ENCODE results near the gene MYL10. TPM values are rescaled to one million over a fixed set of nuclear protein-coding genes. Genes with fewer than 3 reads are reported as not detected.

Gene MYL10
- total RNA-seq, 1 experiment from 2014 or later, result not detected

- intact Hi-C loops (cut with micrococcal nuclease; ENCODE audit: unreplicated experiment), result no loop called here
- H3K27me3 ChIP-seq (replicated peaks; ENCODE audit: control insufficient read depth, insufficient read depth, low read length), result no peaks in the 10 kb centered on the region
- H3K4me1 Mint-ChIP-seq (ENCODE audit: low read depth, unreplicated experiment), result peaks cover 6% of the 10 kb centered on the region
- CTCF ChIA-PET, result interaction anchor here (0.9 kb wide), 1 partner anchor 12 kb away, joined by 5 read pairs; no protein-coding TSS in a partner anchor
- H3K4me1 ChIP-seq, result no peaks in the 10 kb centered on the region
- DNase-seq, result no peak
- no peak overlapping the region for H3K4me3 Mint-ChIP-seq (ENCODE audit: unreplicated experiment)
- H3K9me3 Mint-ChIP-seq (ENCODE audit: unreplicated experiment), result no peaks in the 10 kb centered on the region
- H3K36me3 ChIP-seq (ENCODE audit: control insufficient read depth, insufficient read depth, low read length), result no peaks in the 10 kb centered on the region
- no peak overlapping the region for H3K27ac Mint-ChIP-seq (ENCODE audit: unreplicated experiment)
- H3K36me3 Mint-ChIP-seq (ENCODE audit: insufficient read depth, unreplicated experiment), result no peaks in the 10 kb centered on the region
- no peaks in the 10 kb centered on the region for H3K9me3 ChIP-seq
- no TSS peak for BruUV-seq (replicated peaks)
- TF ChIP-seq CTCF (IDR thresholded peaks at IDR 0.05; ENCODE audit: insufficient read depth in 1 of 2, low read depth in 1 of 2, low read length in 1 of 2, severe bottlenecking in 1 of 2, unreplicated experiment in 1 of 2), result no peak
- H3K27me3 Mint-ChIP-seq (ENCODE audit: insufficient read depth, unreplicated experiment), result no peaks in the 10 kb centered on the region
- no peak overlapping the region for H3K4me3 ChIP-seq (ENCODE audit: low read depth, low read length)
- POLR2A ChIA-PET, result interaction anchor here (0.7 kb wide), 1 partner anchor 87 kb away, joined by 8 read pairs; no protein-coding TSS in a partner anchor
Observed at GRCh38 chr7:101630591-101630990, 1.5 kb upstream of the MYL10 start.

- BruUV-seq (replicated peaks), result no TSS peak
- POLR2A ChIA-PET, result no interaction called here
- H3K27me3 ChIP-seq (replicated peaks; ENCODE audit: control insufficient read depth, insufficient read depth, low read length), result no peaks in the 10 kb centered on the region
Observed at GRCh38 chr7:101628522-101628921, 574 bp downstream of the MYL10 start.

GRCh38 chr7:101626758-101627157 lies 2.3 kb downstream of the MYL10 start:
- Mint-ChIP-seq H3K4me3 (ENCODE audit: unreplicated experiment) (no peak overlapping the region), H3K27ac (ENCODE audit: unreplicated experiment) (no peak overlapping the region), H3K36me3 (ENCODE audit: insufficient read depth, unreplicated experiment) (no peaks in the 10 kb centered on the region), H3K4me1 (ENCODE audit: low read depth, unreplicated experiment) (peaks cover 15% of the 10 kb centered on the region), H3K27me3 (ENCODE audit: insufficient read depth, unreplicated experiment) (no peaks in the 10 kb centered on the region), H3K9me3 (ENCODE audit: unreplicated experiment) (no peaks in the 10 kb centered on the region)
- Histone ChIP-seq H3K9me3 (no peaks in the 10 kb centered on the region), H3K36me3 (ENCODE audit: control insufficient read depth, insufficient read depth, low read length) (no peaks in the 10 kb centered on the region), H3K27me3 (replicated peaks; ENCODE audit: control insufficient read depth, insufficient read depth, low read length) (no peaks in the 10 kb centered on the region), H3K4me1 (no peaks in the 10 kb centered on the region), H3K4me3 (ENCODE audit: low read depth, low read length) (no peak overlapping the region)
- no peak for TF ChIP-seq CTCF (IDR thresholded peaks at IDR 0.05; ENCODE audit: insufficient read depth in 1 of 2, low read depth in 1 of 2, low read length in 1 of 2, severe bottlenecking in 1 of 2, unreplicated experiment in 1 of 2)
- ChIA-PET POLR2A (no interaction called here), CTCF (no interaction called here)
- no TSS peak for BruUV-seq (replicated peaks)
- intact Hi-C loops (cut with micrococcal nuclease; ENCODE audit: unreplicated experiment), result no loop called here
- no peak for DNase-seq

More at GRCh38 chr7:101628522-101628921, 574 bp downstream of the MYL10 start:
- Mint-ChIP-seq H3K27ac (ENCODE audit: unreplicated experiment) (no peak overlapping the region), H3K36me3 (ENCODE audit: insufficient read depth, unreplicated experiment) (no peaks in the 10 kb centered on the region), H3K4me3 (ENCODE audit: unreplicated experiment) (no peak overlapping the region), H3K9me3 (ENCODE audit: unreplicated experiment) (no peaks in the 10 kb centered on the region), H3K27me3 (ENCODE audit: insufficient read depth, unreplicated experiment) (no peaks in the 10 kb centered on the region), H3K4me1 (ENCODE audit: low read depth, unreplicated experiment) (peaks cover 15% of the 10 kb centered on the region)
- Histone ChIP-seq H3K4me1 (no peaks in the 10 kb centered on the region), H3K9me3 (no peaks in the 10 kb centered on the region), H3K4me3 (ENCODE audit: low read depth, low read length) (no peak overlapping the region), H3K36me3 (ENCODE audit: control insufficient read depth, insufficient read depth, low read length) (no peaks in the 10 kb centered on the region)
- DNase-seq, result no peak
- intact Hi-C loops (cut with micrococcal nuclease; ENCODE audit: unreplicated experiment), result no loop called here
- no peak for TF ChIP-seq CTCF (IDR thresholded peaks at IDR 0.05; ENCODE audit: insufficient read depth in 1 of 2, low read depth in 1 of 2, low read length in 1 of 2, severe bottlenecking in 1 of 2, unreplicated experiment in 1 of 2)
- CTCF ChIA-PET, result no interaction called here

All from Caco-2 (cell line).